Sciatic nerve (tissue), 2 donors: ENCODE data around the gene SDK2. TPM values are rescaled to one million over a fixed set of nuclear protein-coding genes. Genes with fewer than 3 reads are reported as not detected.

Source experiments
- ATAC-seq: fragments of 200-7000 bp; cut with Tn5 transposase; one replicate; pipeline ENCODE4 v1.9.1; 2020; ENCODE audit warnings: mild to moderate bottlenecking, moderate library complexity
- DNase-seq: peaks from one replicate; pipeline ENCODE4 v3.0.0-alpha.2; 2020; ENCODE audit warnings: low spot score
- intact Hi-C: fragments of 100-400 bp; cut with DNase I; formaldehyde crosslinking; loops from one replicate; pipeline ENCODE4 v1.14.2; 2022
- total RNA-seq: library from RNA; stranded (reverse); fragmentation: NEBNext Ultra II Directional; extraction: Animal tissue kit (Norgen Biotek cat#: 25700); gene quantifications from one replicate; pipeline ENCODE4 v1.2.1, GENCODE V29; 2021
- donor health status: DM: no; HTN: no; CAD: no.
- donor health status: DM: no; HTN: no; CAD: no.

The SDK2 gene
- total RNA-seq, 1 donor from 2014 or later: 10.8 TPM

DNA sequence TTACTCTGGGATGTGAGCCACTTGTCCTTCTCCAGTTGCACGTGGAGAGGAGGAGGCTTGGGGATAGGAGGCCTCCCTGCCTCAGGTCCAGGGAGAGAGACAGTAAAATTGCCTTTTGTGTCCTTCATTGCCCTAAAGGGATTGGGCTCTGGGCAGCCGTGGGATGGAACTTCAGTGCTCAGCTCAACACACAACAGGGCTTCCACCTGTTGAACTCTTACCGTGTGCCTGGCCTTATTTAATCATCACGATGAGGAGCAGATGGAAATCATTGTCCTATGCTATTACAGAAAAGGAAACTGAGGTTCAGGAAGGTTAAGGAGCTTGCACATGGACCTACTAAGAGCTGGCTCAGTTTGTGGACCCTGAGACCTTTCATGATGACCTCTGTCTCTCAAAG, 240.0 kb downstream of the SDK2 start:
- ATAC-seq (no peak), DNase-seq (no peak)
- intact Hi-C loops: no loop called here

DNA sequence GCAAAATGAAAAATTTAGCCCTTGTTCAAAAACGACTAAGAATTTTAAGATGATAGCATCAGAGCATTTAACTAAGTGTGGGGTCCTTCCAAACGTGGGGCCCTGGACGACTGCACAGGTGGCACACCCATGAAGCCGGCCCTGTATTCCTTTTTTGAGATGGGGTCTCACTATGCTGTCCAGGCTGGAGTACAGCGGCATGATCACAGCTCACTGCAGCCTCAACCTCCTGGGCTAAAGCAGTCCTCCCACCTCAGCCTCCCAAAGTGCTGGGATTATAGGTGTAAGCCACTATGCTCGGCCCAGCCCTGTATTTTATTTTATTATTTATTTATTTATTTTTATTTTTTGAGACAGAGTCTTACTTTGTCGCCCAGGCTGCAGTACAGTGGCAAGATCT, 241.8 kb downstream of the SDK2 start:
- no peak for DNase-seq
- intact Hi-C loops: no loop called here
- no peak for ATAC-seq

DNA sequence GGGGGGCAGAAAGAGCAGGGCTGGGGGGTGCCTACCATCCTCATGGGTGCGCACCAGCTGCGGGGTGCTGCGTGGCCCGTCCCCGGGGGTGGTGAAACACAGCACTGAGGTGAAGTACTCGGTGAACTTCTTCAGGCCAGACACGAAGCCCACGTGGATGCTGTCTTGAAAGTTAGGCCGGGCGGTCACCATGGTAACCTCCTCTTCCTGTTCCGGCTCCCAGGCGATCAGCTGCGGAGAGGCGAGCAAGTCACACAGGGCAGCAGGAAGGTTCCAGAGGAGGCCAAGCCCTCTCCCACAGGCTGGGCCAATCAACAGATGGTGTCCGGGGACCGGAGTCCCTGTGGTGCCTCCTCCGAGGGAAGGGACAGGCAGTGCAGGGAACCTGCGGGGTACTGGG, 242.3 kb downstream of the SDK2 start:
- DNase-seq (peak; percentile 72), ATAC-seq (peak; percentile 86)
- intact Hi-C loops: no loop called here

DNA sequence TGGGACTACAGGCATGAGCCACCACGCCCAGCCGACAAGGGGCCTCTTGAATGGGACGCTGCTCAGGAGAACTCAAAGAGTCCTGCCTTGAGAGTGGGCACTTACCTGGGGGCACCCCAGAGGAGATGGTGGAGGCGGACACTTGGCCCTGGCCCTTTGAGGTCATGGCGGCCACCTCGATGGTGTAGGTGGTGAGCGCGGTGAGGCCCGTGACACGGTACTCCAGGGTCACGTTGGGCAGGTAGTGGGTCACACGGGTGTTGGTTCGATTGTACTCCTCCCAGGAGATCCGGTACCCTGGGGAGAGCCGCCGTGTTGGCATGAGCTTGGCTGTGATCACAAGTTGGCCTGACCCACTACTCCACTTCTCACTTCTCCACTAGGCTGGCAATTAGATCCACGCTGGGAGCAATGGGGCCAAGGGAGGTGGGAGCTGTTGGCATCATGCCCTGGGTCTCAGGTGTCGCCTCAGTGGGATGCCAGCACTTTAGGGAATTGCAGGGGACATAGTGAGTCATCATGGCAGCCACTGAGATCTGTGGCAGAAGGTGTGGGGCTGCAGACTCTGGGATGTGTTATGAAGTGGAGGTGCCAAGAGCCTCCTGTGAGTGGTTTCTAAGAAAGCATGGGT, 243.2 kb downstream of the SDK2 start:
- ATAC-seq (no peak), DNase-seq (no peak)
- intact Hi-C loops: no loop called here

DNA sequence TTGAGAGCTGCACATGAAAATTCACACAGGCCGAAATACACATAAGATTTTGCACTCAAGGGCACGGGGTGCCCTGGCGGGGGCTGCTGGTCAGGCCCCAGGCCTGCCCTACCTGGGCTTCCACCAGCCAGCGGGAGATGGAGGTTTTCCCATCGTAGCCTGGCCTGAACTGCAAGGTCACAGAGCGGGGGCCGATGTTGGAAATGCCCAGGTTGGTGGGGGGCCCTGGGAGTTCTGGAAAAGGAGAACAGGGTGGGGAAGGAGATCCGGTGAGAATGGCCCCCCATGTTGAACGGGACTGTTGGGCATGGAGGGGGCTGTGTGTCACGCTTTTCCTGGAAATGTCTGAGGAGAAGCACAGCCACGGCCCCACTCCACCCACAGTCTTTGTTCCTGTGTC, 245.2 kb downstream of the SDK2 start:
- intact Hi-C loops: no loop called here
- ATAC-seq (no peak), DNase-seq (no peak)

DNA sequence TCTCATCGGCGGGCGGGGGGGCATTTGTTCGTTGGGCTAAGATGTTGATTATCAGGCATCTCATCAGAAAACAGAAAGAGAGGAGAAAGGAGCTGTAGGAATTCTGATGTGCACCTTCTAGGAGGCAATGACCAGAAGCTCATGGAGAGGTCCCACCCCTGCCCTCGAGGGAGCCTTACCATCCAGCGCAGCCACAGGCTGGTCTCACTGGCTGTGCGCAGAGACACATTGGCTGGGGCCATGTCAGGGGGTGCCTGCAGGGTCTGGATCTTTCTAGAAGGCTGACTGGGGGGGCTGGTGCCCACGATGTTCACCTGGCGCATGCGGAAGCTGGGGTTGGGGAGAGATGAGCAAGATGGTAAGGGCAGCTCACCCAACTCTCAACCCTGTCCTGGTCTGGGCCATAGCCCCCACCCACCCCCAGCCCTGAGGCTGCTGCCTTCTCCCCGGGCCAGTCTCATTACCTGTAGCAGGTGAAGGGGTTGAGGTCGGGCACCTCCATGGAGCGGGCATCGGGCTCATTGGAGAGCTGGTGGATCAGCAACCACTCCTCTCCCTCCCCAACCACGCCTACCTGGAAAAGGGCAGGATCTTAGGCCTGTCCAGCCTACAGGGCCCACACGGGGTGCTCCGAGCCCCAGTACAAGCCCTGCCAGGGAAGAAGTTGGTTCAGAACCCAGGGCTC, 246.2 kb downstream of the SDK2 start:
- ATAC-seq (no peak), DNase-seq (no peak)
- intact Hi-C loops: no loop called here

DNA sequence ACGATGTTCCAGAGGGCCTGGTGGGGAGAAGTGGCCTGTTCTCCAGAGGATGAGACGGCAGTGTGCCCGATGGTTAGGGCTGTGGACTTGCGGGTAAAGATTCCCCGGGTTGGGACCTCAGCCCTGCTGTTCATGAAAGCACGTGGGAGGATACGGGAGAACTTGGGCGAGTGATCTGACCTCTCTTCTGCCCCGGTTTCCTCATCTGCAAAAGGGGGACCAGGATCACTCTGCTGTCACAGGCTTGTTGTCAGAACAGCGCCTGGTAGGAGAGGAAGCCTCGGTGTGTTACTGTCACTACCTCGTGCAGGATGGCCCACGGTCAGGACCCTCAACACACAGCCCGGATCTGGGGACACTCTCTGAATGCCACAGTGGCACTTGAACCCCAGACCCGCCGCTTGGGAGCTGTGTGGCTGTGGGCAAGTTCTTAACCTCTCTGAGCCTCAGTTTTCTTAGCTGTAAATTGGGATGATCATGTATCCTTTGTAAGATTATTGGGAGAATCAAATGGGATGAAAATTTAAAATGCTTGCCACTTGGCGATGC, 246.9 kb downstream of the SDK2 start:
- intact Hi-C loops: no loop called here
- no peak for DNase-seq
- no peak for ATAC-seq

DNA sequence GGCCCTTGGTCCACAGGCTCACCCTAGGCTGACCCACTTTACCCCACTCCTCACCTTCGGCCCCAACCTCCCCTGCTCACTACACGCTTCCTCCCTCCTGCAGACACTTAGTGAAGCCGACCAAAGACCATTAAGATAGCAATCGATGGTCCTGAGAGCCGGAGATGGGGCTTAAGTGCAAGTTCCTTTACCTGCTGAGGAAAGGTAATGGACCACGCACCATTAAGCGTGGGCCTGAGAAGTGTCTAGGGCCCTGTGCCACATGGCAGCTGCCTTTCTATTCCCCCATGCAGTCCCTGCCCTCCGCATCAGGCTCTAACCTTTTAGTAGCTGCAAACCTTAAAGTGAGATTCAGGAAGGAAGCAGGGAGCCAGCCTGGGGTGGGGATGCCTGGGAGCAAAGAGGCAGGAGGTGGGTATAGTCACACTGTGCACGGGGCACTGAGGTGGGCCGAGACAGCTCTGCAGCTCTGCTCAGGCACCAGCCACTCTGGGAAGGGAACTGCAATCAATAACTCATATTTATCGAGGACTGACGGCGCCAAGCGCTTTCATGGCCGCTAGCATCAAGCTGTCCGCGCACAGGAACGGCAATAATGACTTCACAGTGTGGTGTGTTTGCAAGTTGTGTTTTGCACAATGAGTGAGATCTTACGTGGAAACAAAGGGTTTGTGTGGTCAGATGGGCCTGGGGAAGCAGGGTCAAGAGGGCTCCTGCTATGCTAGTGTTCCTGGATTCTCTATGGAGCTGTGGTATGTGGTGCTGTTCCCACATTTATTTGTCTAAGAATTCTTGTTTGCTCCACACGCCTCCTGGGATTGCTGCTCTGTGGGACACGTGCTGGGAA, 247.6 kb downstream of the SDK2 start:
- no peak for DNase-seq
- intact Hi-C loops: no loop called here
- peak; percentile 61 for ATAC-seq

DNA sequence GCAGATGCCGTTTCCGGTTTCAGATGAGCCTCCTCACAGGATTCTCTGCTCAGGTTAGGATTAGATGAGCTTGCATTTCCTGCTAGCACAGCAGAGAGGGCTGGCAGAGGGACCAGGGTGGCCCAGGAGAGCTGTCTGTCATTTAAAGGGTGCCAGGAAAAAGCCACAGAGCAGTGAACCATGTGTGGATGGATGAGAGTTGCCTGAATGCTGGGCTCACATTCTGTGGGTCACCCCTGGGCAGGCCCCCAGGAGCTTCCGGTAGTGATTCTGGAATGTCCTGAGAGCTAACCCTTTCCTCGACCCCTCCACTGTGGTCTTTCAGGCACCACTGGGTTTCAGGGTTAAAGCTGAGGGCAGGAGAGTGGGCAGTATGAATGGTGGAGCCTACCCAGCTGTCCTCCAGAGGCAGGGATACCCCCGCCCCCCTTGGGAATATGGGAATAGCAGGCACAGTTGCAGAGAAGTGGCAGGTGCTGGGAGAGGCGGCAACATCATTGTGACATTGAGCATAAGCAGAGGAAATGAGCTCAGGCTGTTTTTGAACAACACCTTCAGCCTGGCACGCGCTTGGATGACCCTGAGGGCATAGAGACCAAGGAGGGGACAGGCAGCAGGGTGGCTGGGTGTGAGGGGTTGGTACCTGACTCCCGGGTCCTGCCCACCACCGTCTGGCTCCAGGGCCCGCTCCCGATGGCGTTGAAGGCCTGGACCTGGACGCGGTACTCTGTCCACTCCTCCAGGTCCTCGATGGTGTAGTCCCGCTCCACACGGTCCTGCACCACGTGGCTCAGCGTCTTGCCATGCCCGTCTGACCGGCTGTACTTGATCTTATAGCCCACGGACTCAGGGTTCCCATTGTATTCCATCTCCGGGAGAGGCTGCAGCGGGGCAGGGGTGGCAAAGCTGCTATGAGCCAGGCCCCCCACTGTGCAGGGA, 249.5 kb downstream of the SDK2 start:
- intact Hi-C loops: no loop called here
- ATAC-seq: no peak
- DNase-seq: no peak

DNA sequence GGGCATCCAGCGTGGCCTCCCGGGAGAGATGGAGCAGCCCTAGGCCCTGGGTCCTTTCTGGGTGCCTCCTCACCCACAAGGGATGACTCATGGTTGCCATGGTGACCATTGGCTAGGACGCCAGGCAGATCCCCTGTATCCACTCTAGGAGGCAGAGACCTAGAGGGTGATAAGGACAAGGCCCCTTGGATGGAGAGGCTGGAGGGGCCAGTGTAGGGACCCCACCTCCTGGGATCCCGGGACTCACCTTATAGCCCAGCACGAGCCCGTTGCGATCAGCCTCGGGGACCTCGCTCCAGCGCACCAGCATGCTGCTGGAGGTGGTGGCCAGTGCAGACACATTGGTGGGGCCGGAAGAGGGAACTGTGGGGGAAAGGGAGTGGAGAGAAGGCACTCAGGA, 250.3 kb downstream of the SDK2 start:
- intact Hi-C loops: no loop called here
- DNase-seq: no peak
- ATAC-seq: no peak

DNA sequence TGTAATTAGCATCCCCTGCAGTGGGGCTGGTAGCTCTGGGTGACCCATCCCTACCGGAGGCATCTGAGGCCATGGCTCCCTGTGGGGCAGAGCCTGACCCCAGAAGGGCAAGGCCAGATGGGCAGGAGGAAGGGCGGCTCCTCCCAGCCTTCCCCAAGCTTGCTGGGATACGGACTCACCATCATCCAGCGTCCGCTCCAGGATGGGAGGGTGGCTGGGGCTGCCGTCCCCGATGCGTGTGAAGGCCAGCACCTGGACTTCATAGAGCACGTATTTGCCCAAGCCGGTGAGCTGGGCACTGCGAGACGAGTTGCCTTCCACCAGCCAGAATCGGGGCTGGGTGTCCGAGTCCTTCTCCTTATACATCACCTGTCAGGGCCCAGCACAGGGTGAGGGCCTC, 250.9 kb downstream of the SDK2 start:
- intact Hi-C loops: no loop called here
- ATAC-seq (no peak), DNase-seq (no peak)

DNA sequence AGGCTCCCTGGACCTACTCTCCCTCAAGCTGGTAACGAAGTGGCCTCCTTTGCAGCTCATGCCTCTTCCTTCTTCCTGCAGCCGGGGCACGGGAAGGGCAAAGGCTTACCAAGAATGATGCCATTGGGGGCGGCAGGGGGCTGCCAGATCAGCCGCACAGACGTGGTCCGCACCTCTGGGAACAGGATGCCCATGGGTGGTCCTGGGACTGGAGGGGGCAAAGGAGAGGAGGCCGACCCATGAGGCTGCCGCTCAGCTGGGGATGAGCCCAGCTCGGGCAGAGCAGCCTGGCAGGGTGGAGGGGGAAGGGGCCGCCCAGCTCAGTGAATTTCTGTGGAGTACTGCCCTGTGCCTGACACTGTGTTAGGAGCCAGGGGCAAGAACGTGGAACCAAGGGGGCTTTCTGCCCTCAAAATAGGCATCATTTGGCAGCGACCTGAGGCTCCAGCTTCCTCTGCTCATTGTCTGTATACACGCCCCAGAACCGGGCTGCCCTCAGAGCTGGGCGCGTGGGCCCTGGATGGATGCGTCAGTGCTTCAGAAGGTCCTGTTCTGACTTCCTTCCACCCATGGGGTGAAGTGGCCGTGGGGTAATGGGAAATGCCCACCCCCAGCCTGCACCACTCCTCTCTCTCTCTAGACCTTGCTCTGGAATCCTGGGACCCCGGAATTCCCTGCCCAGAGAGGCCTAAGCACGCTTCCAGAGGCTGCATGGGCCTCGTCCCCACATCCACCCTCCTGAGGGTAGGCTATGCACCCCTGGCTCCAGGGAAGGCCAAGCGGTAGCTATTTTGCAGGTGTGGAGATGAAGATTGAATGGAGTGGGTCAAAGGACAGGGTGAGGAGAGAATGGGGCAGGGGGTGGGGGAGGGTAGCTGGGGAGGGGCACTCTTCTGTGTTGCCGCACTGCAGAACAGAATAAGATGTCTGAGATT, 252.6 kb downstream of the SDK2 start:
- no peak for ATAC-seq
- DNase-seq: no peak
- intact Hi-C loops: no loop called here

DNA sequence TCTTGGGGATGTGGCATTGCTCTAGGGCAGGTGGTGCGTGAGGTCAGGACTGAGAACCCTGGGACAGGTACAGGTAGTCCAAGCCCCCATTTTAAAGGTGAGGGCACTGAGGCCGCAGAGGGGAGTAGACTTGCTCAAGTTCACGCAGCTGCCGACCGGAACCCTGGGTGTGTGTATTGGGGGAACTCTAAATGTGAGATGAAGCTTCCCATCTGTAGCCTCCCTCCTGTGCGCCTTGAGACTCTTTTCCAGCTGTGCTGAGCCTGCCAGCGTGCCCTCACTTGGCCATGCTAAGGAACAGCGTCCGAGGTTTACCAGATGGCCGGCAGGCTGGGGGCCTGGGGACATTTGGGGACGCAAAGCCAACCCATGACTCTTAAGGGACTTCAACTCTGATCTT, 253.4 kb downstream of the SDK2 start:
- intact Hi-C loops: no loop called here
- no peak for ATAC-seq

DNA sequence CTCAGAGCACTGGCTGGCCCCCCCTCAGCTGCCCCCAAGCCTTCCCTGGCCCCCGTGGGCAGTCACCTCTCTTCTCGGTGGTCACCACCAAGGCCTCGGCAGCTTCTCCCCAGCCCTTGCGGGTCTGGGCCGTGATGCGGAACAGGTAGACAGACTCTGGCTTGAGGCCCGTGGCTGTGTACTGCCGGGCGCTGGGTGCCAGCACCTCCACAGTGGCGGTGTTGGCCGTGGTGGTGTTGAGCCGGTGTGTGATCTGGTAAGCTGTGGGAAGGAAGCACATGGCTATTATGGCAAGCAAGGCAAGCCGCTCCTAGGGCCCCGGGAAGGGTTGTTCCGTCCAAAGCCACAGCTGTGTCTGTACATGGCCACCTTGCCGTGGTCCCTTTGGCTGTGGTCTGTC, 254.0 kb downstream of the SDK2 start:
- ATAC-seq: no peak
- no peak for DNase-seq
- intact Hi-C loops: no loop called here

More for the DNA sequence above, 253.4 kb downstream of the SDK2 start:
- DNase-seq: no peak

DNA sequence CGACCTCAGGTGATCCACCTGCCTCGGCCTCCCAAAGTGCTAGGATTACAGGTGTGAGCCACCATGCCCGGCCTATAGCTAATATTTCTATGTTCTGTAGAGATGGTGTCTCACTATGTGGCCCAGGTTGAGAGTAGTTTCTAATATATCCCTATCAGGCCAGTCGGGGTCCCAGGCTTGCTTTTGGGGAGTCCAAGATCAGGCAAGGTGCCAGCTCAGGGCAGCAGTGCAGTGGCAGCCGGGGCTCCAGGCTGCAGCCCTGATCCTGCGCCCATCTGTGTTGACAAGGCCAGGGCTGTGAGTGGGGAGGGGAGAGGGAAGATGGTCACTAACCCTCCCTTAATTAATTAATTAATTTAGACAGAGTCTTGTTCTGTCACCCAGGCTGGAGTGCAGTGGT, 254.8 kb downstream of the SDK2 start:
- intact Hi-C loops: no loop called here
- DNase-seq: no peak
- no peak for ATAC-seq

DNA sequence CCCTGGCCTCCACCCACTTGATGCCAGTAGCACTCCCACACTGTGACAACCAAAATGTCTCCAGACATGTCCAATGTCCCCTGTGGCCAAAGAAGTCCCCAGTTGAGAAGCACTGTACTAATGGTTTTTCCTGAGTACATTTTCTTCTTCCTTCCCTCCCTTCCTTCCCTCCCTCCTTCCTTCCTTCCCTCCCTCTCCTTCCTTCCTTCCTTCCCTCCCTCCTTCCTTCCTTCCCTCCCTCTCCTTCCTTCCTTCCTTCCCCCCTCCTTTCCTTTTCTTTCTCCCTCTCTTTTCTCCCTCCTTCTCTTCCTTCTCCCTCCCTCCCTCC, 255.7 kb downstream of the SDK2 start:
- DNase-seq (no peak), ATAC-seq (no peak)
- intact Hi-C loops: no loop called here

DNA sequence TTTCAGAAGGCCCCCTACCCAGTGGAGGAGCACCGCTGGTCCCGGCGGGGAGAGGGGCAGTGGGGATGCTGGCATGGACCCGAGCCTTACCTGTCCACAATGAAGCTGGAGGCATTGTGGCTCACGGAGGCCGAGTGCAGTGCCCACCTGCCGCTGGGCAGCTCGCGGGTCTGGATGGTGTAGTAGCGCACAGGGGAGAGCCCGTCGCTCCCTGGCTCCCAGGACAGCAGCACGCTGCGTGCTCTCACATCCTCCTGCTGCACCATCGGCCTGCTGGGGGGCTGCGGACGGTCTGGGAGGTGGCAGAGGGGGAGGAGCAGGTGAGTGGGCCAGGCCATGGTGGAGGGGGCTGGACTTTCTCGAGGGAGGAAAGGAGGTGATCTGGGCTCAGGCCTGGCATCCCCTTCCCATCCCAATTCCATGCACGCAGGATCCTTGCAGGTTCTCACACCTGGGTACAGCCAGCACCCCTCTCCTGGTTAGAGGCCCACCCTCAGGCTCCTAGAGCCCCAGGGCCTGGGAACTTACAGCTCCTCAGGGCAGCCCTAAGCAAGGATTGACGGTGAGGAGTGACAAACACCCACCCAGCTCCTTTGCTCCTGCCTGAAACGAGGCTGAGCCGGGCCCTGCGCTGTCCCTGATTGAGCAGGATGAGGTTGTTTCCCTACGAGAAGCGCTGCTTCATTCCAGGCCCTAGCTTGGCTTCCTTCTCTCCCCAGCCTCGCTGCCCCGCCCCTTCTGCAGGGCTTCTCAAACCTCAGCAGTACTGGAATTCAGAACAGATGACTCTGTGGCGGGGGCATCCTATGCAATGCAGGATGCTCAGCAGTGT, 256.3 kb downstream of the SDK2 start:
- ATAC-seq (peak; percentile 33), DNase-seq (no peak)
- intact Hi-C loops: no loop called here
